ENCODE data around the gene RCAN1.

DNA sequence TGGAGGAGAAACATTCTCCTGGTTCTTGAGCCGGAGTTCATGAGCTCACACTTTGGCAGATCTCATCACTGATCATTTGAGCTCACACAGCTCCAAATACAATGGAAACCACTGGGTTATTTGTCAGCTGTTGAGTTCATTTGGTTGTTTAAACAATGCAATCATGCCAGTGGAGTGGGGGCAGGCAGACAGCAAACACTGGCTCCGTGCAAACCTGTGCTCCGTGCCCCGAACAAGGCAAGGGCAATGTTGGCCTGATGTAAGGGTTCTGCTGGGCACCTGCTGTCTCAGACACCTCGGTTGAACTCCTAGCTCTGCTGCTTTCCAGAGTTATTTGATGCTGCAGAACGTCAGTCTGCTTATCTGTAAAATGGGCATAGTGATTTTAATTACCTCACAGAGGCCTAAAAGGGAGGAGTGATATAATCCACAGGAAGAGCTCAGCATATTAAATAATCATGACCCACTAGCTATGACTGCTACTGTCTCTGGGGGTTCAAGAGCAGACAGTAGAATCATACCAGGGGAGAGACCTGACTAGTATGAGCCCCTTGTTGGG lies 33.9 kb upstream of the RCAN1 start:
- TF ChIP-seq, protein P1, sequence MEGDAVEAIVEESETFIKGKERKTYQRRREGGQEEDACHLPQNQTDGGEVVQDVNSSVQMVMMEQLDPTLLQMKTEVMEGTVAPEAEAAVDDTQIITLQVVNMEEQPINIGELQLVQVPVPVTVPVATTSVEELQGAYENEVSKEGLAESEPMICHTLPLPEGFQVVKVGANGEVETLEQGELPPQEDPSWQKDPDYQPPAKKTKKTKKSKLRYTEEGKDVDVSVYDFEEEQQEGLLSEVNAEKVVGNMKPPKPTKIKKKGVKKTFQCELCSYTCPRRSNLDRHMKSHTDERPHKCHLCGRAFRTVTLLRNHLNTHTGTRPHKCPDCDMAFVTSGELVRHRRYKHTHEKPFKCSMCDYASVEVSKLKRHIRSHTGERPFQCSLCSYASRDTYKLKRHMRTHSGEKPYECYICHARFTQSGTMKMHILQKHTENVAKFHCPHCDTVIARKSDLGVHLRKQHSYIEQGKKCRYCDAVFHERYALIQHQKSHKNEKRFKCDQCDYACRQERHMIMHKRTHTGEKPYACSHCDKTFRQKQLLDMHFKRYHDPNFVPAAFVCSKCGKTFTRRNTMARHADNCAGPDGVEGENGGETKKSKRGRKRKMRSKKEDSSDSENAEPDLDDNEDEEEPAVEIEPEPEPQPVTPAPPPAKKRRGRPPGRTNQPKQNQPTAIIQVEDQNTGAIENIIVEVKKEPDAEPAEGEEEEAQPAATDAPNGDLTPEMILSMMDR (IDR thresholded peaks at IDR 0.05): no peak
- no peak for TF ChIP-seq EP300 (IDR thresholded peaks at IDR 0.05)
- TF ChIP-seq POLR2A (IDR thresholded peaks at IDR 0.05): no peak
